ENCODE results near the gene NEU4.

Gene NEU4

DNA sequence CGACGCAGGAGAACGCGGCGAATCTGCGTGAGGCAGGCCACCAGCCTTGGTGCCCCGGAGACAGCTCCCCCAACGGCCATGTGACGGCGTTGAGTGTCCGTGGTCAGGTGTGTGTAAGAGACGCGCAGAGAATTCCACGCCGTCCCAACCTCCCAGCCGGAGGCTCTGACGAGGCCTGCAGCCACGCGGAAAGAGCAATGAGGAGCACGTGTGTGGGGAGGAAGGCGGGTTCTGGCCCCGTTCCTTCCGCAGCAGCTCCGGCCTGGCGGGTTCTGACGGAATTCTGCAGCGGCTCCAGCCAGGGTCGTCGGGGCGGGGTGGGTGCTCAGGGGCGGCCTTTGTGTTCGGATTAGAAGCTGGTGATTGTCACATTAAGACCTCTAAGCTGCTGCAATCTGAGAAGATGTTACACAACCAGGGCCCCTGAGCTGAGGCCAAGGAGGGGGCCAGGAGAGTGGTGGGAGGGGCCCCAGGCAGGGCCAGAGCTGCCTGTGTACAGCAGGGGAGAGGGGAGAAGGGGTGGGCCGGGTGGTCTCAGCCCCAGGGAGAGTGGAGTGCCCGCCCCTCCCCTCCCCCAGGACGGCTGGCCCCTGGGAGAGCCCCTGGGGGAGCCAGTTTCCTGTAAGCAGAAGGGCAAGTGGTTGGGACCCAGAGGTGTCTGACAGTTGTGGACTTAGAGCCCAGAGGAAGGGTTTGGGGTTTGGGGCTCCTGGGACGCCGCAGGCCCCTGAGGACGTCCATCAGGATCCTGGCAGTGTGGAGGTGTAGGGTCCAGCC lies 37.5 kb upstream of the NEU4 start:
- H3K4me3 ChIP-seq (ENCODE audit: low read depth, low read length) = no peak overlapping the region
- TF ChIP-seq, protein P1, sequence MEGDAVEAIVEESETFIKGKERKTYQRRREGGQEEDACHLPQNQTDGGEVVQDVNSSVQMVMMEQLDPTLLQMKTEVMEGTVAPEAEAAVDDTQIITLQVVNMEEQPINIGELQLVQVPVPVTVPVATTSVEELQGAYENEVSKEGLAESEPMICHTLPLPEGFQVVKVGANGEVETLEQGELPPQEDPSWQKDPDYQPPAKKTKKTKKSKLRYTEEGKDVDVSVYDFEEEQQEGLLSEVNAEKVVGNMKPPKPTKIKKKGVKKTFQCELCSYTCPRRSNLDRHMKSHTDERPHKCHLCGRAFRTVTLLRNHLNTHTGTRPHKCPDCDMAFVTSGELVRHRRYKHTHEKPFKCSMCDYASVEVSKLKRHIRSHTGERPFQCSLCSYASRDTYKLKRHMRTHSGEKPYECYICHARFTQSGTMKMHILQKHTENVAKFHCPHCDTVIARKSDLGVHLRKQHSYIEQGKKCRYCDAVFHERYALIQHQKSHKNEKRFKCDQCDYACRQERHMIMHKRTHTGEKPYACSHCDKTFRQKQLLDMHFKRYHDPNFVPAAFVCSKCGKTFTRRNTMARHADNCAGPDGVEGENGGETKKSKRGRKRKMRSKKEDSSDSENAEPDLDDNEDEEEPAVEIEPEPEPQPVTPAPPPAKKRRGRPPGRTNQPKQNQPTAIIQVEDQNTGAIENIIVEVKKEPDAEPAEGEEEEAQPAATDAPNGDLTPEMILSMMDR (IDR thresholded peaks at IDR 0.05; ENCODE audit: borderline replicate concordance, insufficient read depth, low read depth, low read length) = no peak

DNA sequence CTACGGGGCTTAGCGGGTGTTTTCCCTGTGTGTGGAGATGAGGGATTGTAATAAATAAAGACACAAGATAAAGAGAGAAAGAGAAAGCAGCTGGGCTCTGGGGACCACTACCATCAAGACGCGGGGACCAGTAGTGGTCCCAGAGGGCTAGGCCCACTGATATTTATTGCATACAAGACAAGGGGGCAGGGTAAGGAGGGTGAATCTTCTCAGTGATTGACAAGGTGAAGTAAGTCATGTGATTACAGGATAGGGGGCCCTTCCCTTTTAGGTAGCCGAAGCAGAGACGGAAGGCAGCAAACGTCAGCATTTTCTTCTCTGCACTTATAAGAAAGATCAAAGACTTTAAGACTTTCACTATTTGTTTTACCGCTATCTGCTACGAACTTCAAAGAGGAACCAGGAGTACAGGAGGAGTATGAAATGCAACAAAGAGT lies 36.9 kb upstream of the NEU4 start:
- TF ChIP-seq, protein P1 (IDR thresholded peaks at IDR 0.05; ENCODE audit: borderline replicate concordance, insufficient read depth, low read depth, low read length) = no peak
- no peak overlapping the region for H3K4me3 ChIP-seq (ENCODE audit: low read depth, low read length)

DNA sequence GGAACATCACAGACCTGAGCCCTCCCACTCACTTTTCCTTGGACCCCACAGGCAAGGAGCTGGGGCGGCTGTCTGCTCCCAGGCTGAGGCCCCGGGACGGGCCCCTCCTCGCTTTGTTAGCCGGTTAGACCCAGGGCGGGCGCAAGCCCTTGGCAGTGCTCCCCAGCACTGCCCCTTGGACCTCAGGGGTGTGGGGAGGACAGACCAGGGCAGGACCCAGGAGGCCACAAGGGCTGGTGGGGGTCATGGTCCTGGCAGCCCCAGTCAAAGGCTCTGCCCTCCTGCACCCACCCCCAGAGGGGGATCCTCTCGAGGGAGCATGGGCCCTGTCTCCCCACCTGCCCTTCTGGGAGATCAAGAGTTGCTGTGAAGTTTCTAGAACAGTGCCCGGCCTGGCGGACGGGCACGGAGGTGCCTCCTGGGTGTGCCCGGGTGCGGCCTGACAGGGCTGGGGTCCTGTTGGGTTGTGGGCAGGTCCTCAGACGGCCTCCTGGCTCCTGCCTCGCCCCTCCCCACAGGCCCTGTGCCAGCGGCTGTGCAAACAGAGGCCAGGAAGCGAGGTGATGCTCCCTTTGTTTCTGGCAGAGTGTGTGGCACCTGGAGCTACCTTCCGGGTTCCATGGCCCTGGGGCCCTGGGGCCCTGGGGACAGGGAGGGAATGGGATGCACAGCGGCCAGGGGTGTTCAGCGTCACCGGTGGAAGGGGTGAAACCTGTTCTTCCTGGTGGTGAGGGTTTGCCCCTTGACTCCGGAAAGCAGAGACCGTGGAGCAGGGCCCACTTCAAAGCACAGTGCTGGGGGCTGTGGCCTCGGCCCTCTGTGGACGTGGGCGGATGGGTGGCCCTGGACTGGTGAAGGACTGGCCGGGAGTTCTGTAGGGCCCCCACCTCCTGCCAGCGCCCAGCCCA lies 35.2 kb upstream of the NEU4 start:
- TF ChIP-seq, protein P1 (IDR thresholded peaks at IDR 0.05; ENCODE audit: borderline replicate concordance, insufficient read depth, low read depth, low read length) = no peak
- no peak overlapping the region for H3K4me3 ChIP-seq (ENCODE audit: low read depth, low read length)

DNA sequence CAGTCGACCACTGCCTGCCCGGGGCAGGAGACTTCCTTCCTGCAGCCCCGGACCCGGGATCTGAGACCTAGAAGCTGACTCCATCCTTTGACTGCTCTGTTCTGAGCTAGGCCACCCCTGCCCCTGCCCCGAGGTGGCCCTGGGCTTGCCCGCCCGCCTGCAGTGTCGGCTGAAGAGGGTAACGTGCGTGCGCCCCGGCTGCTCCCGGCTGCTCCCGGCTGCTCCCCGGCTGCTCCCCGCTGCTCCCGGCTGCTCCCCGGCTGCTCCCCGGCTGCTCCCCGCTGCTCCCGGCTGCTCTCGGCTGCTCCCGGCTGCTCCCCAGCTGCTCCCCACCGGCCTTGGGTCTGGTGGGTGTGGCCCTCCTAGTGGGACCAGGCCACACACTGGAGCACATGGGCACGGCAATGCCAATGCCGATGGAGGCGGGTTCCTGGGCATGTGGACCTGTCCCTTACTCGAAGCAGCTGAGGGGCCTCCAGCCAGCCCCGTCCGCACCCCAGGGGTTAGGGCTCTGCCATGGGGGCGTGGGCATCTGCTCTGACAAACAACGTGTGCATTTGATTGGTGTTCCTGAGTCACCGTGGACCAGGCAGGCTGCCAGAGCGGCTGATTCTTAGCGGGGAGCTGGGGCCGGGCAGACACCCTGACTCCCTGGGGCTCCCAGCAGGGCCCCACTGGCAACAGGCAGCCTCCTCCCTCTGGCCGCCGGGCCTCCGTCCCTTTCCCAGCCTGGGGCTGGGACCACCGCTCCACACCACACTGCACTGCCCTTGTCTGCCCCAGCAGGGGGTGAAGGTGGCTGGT lies 34.4 kb upstream of the NEU4 start:
- TF ChIP-seq, protein P1 (IDR thresholded peaks at IDR 0.05; ENCODE audit: borderline replicate concordance, insufficient read depth, low read depth, low read length) = no peak
- no peak overlapping the region for H3K4me3 ChIP-seq (ENCODE audit: low read depth, low read length)

DNA sequence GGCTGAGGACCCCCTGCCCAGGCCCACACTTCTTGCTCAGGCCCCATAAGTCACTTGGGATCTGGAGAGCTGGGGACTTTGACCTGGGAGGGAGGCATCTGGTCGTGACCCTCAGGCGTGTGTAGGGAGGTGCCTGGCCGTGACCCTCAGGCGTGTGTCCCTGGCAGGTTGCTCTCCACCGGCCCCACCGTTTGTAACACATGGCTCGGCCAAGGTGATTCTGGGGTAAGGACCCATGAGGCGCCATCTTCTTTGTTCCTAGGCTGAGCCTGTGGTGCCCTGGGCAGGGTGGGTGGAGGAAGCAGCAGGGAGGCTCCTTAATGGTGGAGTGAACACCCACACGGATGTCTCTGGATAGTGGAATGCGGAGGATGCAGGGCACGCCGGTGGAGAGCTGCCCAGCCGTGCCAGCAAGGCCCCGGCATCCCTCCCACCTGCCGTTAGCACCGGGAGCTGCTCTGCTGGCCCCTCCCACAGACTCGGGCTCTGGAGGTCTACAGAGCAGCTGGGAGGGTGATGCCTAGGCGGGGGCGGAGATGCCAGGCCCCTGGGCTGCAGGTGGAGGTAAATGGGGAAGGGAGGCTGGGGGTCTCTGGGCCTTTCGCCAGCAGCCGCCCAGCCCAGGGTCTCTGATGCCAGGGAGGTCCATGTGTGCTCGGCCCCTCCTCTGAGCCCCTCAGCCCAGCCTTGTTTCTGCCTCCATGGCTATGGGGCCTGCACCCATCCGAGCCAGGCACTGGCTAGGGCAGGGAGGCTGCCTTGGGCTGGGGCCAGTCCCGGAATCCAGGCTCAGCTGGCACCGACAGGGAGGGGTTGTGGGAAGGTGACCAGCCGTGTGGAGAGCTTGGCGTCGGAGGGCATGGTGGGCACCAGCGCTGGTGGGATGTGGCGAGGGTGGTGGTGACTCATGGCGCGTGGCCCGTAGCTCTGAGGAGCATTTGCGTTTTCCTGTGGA lies 33.5 kb upstream of the NEU4 start:
- TF ChIP-seq, protein P1 (IDR thresholded peaks at IDR 0.05; ENCODE audit: borderline replicate concordance, insufficient read depth, low read depth, low read length) = no peak
- no peak overlapping the region for H3K4me3 ChIP-seq (ENCODE audit: low read depth, low read length)
